H1 (cell line): Measurements from ENCODE around the gene COL19A1.
A peak's percentile ranks its signal among the peaks of the same experiment; 100 is the strongest.

Experiments used
- BRCA1 ChIP-seq: IDR thresholded peaks from 2 replicates; pipeline ENCODE4 v1.6.1; 2012; ENCODE audit warnings: low read depth, low read length, improper control_type of control experiment
- CEBPB ChIP-seq: IDR thresholded peaks from 2 replicates; pipeline ENCODE4 v1.6.1; 2012; ENCODE audit warnings: low read depth, low read length
- EP300 ChIP-seq, 2 experiments: IDR thresholded peaks; 1 replicate in 1 of 2; 2 replicates in 1 of 2; pipeline ENCODE4 v1.6.1; 2011 to 2012; ENCODE audit warnings: low read depth in 2 of 2, low read length in 2 of 2, mild to moderate bottlenecking in 2 of 2, borderline replicate concordance in 1 of 2, inconsistent platforms in 1 of 2, moderate library complexity in 1 of 2
- EZH2 ChIP-seq: fragments of 200-600 bp; sonication (generic); IDR thresholded peaks from 2 replicates; pipeline ENCODE4 v1.7.1; 2012; ENCODE audit warnings: low read depth, mild to moderate bottlenecking, moderate library complexity, low read length, inconsistent platforms; ENCODE audit not compliant: severe bottlenecking
- HDAC2 ChIP-seq, 2 experiments: fragments of 300-600 bp in 1 of 2; sonication (generic) in 1 of 2; IDR thresholded peaks; 2 replicates each; pipeline ENCODE4 v1.6.1; 2011 to 2012; ENCODE audit warnings: low read depth in 2 of 2, low read length in 2 of 2, mild to moderate bottlenecking in 2 of 2, moderate library complexity in 2 of 2, borderline replicate concordance in 1 of 2, inconsistent platforms in 1 of 2
- JUND ChIP-seq: IDR thresholded peaks from 2 replicates; pipeline ENCODE4 v1.6.1; 2011; ENCODE audit warnings: mild to moderate bottlenecking, improper control_type of control experiment, low read length
- MAFK ChIP-seq: IDR thresholded peaks from 2 replicates; pipeline ENCODE4 v1.6.1; 2012; ENCODE audit warnings: low read depth, mild to moderate bottlenecking, improper control_type of control experiment, low read length
- RNF2 ChIP-seq: fragments of 200-900, 300-1000 bp; sonication (generic); IDR thresholded peaks from 2 replicates; pipeline ENCODE4 v1.7.1; 2016; ENCODE audit warnings: borderline replicate concordance, low read depth, mild to moderate bottlenecking, antibody characterized with exemption, low read length; ENCODE audit not compliant: poor library complexity, severe bottlenecking; ENCODE audit errors: missing control alignments
- TEAD4 ChIP-seq: IDR thresholded peaks from 2 replicates; pipeline ENCODE4 v1.6.1; 2012; ENCODE audit warnings: low read depth, low read length, inconsistent platforms, mixed read lengths
- YY1 ChIP-seq: IDR thresholded peaks from 2 replicates; pipeline ENCODE4 v1.6.1; 2011; ENCODE audit warnings: low read depth, mild to moderate bottlenecking, low read length
- TF ChIP-seq, protein P1 (sequence below), 3 experiments: IDR thresholded peaks; 1 replicate in 2 of 3; 2 replicates in 1 of 3; pipeline versions ENCODE4 v1.5.1 to v1.6.1; 2011; ENCODE audit warnings: low read length in 3 of 3, mild to moderate bottlenecking in 3 of 3, inconsistent platforms in 2 of 3, low read depth in 1 of 3, moderate library complexity in 1 of 3; ENCODE audit not compliant: insufficient read depth in 1 of 3; ENCODE audit errors: control extremely low read depth in 1 of 3

DNA sequence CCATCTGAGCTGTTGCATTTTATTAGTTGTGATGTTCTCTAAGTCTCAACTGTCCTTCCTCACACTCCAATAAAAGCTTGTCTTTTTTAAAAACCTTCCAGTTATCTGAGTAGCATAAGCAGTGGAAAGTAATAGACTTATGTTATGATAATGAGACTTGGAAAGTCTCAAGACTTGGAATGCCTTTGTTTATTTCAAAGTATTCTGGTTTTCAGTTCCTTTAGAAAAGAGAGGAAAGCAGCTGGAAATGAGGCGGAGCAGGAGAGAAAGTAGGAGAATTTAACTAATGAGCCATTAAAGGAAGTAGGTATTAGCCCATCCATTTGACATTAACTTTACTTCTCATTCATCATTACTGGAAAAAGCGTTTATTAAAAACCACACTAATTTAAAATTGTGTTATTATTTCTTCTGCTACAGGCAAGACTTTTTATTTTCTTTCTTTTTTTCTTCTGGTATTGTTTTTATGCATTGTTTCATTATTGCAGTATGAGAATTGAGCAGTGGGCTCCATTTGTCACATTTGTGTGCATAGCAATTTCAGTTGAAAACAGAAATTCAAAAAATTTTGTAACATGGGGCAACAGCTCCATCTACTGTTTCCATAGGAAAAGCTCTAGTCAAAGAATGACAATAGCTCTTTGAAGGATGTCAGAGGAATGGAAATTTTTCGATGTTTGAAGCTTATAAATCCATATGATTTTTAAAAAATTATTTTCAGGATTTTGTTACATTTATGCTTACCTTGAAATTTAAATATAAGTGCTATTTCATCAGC, 241.7 kb downstream of the COL19A1 start:
- TF ChIP-seq, protein P1, sequence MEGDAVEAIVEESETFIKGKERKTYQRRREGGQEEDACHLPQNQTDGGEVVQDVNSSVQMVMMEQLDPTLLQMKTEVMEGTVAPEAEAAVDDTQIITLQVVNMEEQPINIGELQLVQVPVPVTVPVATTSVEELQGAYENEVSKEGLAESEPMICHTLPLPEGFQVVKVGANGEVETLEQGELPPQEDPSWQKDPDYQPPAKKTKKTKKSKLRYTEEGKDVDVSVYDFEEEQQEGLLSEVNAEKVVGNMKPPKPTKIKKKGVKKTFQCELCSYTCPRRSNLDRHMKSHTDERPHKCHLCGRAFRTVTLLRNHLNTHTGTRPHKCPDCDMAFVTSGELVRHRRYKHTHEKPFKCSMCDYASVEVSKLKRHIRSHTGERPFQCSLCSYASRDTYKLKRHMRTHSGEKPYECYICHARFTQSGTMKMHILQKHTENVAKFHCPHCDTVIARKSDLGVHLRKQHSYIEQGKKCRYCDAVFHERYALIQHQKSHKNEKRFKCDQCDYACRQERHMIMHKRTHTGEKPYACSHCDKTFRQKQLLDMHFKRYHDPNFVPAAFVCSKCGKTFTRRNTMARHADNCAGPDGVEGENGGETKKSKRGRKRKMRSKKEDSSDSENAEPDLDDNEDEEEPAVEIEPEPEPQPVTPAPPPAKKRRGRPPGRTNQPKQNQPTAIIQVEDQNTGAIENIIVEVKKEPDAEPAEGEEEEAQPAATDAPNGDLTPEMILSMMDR (IDR thresholded peaks at IDR 0.05; ENCODE audit: control extremely low read depth in 1 of 3, insufficient read depth in 1 of 3, low read depth in 1 of 3, low read length in 3 of 3) = peak in 2 of 3 experiments; percentile 45 to 53; a peak in 2 of 4 replicates
- TF ChIP-seq YY1 (no peak), RNF2 (no peak), CEBPB (no peak), JUND (no peak), HDAC2 (IDR thresholded peaks at IDR 0.05; ENCODE audit: borderline replicate concordance in 1 of 2, low read depth in 2 of 2, low read length in 2 of 2) (no peak), MAFK (no peak), EP300 (IDR thresholded peaks at IDR 0.05; ENCODE audit: borderline replicate concordance in 1 of 2, low read depth in 2 of 2, low read length in 2 of 2) (no peak), TEAD4 (no peak), BRCA1 (no peak), EZH2 (no peak)
